Stimulated activated memory B cell treated with anti-CD40 and anti-IgM and Interleukin-4, amounts not matched to agents 10 μg/mL and 1 μg/mL and 100 μg/mL, for 72 hours (primary cell): ENCODE results near the gene EFHD1.
A peak's percentile ranks its signal among the peaks of the same experiment; 100 is the strongest.

ENCODE experiments used
- ATAC-seq: fragments of 150-1000 bp; cut with Tn5 transposase; 2 replicates; pipeline ENCODE4 v1.10.0; 2021
- H3K27ac Mint-ChIP-seq: one replicate; pipeline ENCODE4 v1.8.0; 2022; ENCODE audit warnings: mild to moderate bottlenecking, mixed read lengths
- H3K27me3 Mint-ChIP-seq: one replicate; pipeline ENCODE4 v1.8.0; 2022; ENCODE audit warnings: mixed read lengths
- H3K36me3 Mint-ChIP-seq: one replicate; pipeline ENCODE4 v1.8.0; 2022; ENCODE audit warnings: mixed read lengths
- H3K4me1 Mint-ChIP-seq: one replicate; pipeline ENCODE4 v1.8.0; 2022; ENCODE audit warnings: mixed read lengths
- H3K4me3 Mint-ChIP-seq: one replicate; pipeline ENCODE4 v1.8.0; 2022; ENCODE audit warnings: mild to moderate bottlenecking, moderate library complexity, mixed read lengths
- H3K9me3 Mint-ChIP-seq: one replicate; pipeline ENCODE4 v1.8.0; 2022; ENCODE audit warnings: mixed read lengths

EFHD1 gene

DNA sequence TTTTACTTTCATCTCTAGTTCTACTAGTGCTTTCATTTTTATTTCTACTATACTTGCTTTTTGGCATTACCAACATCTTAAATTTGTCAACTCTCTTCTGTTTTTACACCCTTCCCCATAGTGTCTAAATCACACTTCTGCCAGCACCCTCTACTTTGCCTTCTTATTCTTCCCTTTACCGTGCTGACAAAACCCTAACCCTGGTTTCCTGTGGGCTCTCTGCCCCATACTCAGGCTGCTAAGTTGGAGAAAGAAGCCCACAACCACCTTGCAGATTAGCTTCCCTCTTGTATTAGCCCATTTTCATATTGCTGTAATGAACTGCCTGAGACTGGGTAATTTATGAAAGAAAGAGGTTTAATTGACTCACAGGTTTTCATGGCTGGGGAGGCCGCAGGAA lies 88.5 kb downstream of the EFHD1 start:
- Mint-ChIP-seq H3K4me1 (peaks cover 41% of the 10 kb centered on the region), H3K27me3 (no peaks in the 10 kb centered on the region), H3K4me3 (no peak overlapping the region), H3K36me3 (peaks cover 66% of the 10 kb centered on the region), H3K9me3 (no peaks in the 10 kb centered on the region), H3K27ac (peak overlapping the region; percentile 1)
- ATAC-seq: no peak

DNA sequence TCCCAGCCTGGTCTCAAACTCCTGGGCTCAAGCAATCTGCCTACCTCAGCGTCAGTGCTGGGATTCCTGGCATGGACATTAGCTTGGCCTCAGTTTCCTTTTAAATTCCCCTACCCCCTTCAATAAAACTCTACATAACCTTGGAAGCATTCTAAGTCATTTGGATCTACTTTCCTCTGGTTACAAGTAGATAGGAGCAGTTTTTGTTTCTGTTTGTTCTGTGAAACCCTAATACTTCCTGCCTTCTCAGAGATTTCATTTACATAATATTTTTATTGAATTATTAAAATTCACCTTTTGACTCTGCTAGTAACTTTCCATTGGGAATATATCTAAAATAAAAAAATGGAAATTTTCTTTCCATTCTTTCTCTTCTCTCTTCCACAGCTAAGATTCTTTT lies 89.6 kb downstream of the EFHD1 start:
- Mint-ChIP-seq H3K27me3 (no peaks in the 10 kb centered on the region), H3K4me1 (peaks cover 40% of the 10 kb centered on the region), H3K9me3 (no peaks in the 10 kb centered on the region), H3K36me3 (peaks cover 65% of the 10 kb centered on the region), H3K4me3 (no peak overlapping the region), H3K27ac (no peak overlapping the region)
- no peak for ATAC-seq

- no peak for ATAC-seq
- Mint-ChIP-seq H3K9me3 (no peaks in the 10 kb centered on the region), H3K4me1 (peaks cover 14% of the 10 kb centered on the region), H3K4me3 (no peak overlapping the region), H3K36me3 (peaks cover 48% of the 10 kb centered on the region), H3K27me3 (no peaks in the 10 kb centered on the region), H3K27ac (no peak overlapping the region)
These were observed 95.4 kb downstream of the EFHD1 start for GRCh38 chr2:232728785-232729184.

GRCh38 chr2:232731470-232731869 lies 98.1 kb downstream of the EFHD1 start:
- Mint-ChIP-seq H3K9me3 (no peaks in the 10 kb centered on the region), H3K36me3 (peaks cover 36% of the 10 kb centered on the region), H3K27ac (no peak overlapping the region), H3K27me3 (no peaks in the 10 kb centered on the region), H3K4me1 (peaks cover 8% of the 10 kb centered on the region), H3K4me3 (no peak overlapping the region)
- ATAC-seq: no peak
